IPS-18c (cell line): ENCODE measurements around the gene SHLD2.
"Not testable (repeated sequence)": the region's sequence is repeated elsewhere in the genome, so short reads cannot be mapped to it uniquely, and the experiment has no call there.

ENCODE experiments used
- H3K4me3 ChIP-seq: 2 replicates; pipeline ENCODE4 v1.7.0; 2013; ENCODE audit warnings: low read depth, mild to moderate bottlenecking, low read length, moderate library complexity; ENCODE audit not compliant: insufficient read depth
- H3K9me3 ChIP-seq: one replicate; pipeline ENCODE4 v1.6.1; 2013; ENCODE audit warnings: mild to moderate bottlenecking, low read length, moderate library complexity; ENCODE audit not compliant: control insufficient read depth, insufficient read depth

Gene SHLD2

GRCh38 chr10:87081574-87081973 is 13.4 kb upstream of the SHLD2 start:
- not testable (repeated sequence) for H3K4me3 ChIP-seq, H3K9me3 ChIP-seq

- H3K4me3 ChIP-seq, H3K9me3 ChIP-seq: not testable (repeated sequence)
Observed at GRCh38 chr10:87082219-87082618, 12.8 kb upstream of the SHLD2 start.

- H3K4me3 ChIP-seq, H3K9me3 ChIP-seq: not testable (repeated sequence)
Observed at GRCh38 chr10:87083576-87084290, 11.3 kb upstream of the SHLD2 start.

GRCh38 chr10:87084291-87084782 is 10.7 kb upstream of the SHLD2 start:
- not testable (repeated sequence) for H3K4me3 ChIP-seq, H3K9me3 ChIP-seq

- no peak overlapping the region for H3K4me3 ChIP-seq
- H3K9me3 ChIP-seq: no peaks in the 10 kb centered on the region
Observed at GRCh38 chr10:87085537-87085936, 9.5 kb upstream of the SHLD2 start.

- no peak overlapping the region for H3K4me3 ChIP-seq
- no peaks in the 10 kb centered on the region for H3K9me3 ChIP-seq
Observed at GRCh38 chr10:87089746-87090145, 5.3 kb upstream of the SHLD2 start.

- Histone ChIP-seq H3K4me3 (no peak overlapping the region), H3K9me3 (no peaks in the 10 kb centered on the region)
Observed at GRCh38 chr10:87090779-87091178, 4.2 kb upstream of the SHLD2 start.

- H3K4me3 ChIP-seq: peak overlapping the region; percentile 75; the same call in 1 of the 2 replicates
- H3K9me3 ChIP-seq: no peaks in the 10 kb centered on the region
Observed at GRCh38 chr10:87092376-87092860, 2.6 kb upstream of the SHLD2 start.

GRCh38 chr10:87092861-87093631 is 2.0 kb upstream of the SHLD2 start:
- Histone ChIP-seq H3K9me3 (no peaks in the 10 kb centered on the region), H3K4me3 (peak overlapping the region; percentile 75)

GRCh38 chr10:87093632-87094372 is 1.2 kb upstream of the SHLD2 start:
- no peaks in the 10 kb centered on the region for H3K9me3 ChIP-seq
- peak overlapping the region; percentile 75 for H3K4me3 ChIP-seq

- H3K4me3 ChIP-seq: peak overlapping the region; percentile 74
- no peaks in the 10 kb centered on the region for H3K9me3 ChIP-seq
Observed at GRCh38 chr10:87095236-87095945, 385 bp downstream of the SHLD2 start.

- no peak overlapping the region for H3K4me3 ChIP-seq
Observed at GRCh38 chr10:87101996-87102395, 7.0 kb downstream of the SHLD2 start.

GRCh38 chr10:87104727-87105126 is 9.7 kb downstream of the SHLD2 start:
- H3K4me3 ChIP-seq, H3K9me3 ChIP-seq: not testable (repeated sequence)

More at GRCh38 chr10:87101996-87102395, 7.0 kb downstream of the SHLD2 start:
- H3K9me3 ChIP-seq: no peaks in the 10 kb centered on the region

- no peak overlapping the region for H3K4me3 ChIP-seq
- H3K9me3 ChIP-seq: no peaks in the 10 kb centered on the region
Observed at GRCh38 chr10:87105446-87106124, 10.6 kb downstream of the SHLD2 start.

- not testable (repeated sequence) for H3K4me3 ChIP-seq, H3K9me3 ChIP-seq
Observed at GRCh38 chr10:87118122-87118521, 23.1 kb downstream of the SHLD2 start.

GRCh38 chr10:87119029-87119428 is 24.0 kb downstream of the SHLD2 start:
- H3K4me3 ChIP-seq, H3K9me3 ChIP-seq: not testable (repeated sequence)
